Right lobe of liver (tissue), 4 donors: ENCODE measurements around the gene SYTL1.

Source experiments
- POLR2A ChIP-seq: fragments of 450-650 bp; IDR thresholded peaks from one replicate; pipeline ENCODE4 v1.6.1; 2017; ENCODE audit warnings: antibody characterized with exemption, mild to moderate bottlenecking
- TF ChIP-seq, protein P1 (sequence below), 4 donors: fragments of 200-600 bp in 3 of 4; fragments of 450-650 bp in 1 of 4; IDR thresholded peaks; one replicate each; pipeline versions ENCODE4 v1.5.1 to v1.8.0; 2016 to 2022; ENCODE audit warnings: antibody characterized with exemption in 4 of 4, mild to moderate bottlenecking in 2 of 4
- donor health status: DM: no; HTN: no; CAD: no.
- donor health status: DM: no; HTN: no; CAD: no.
- donor health status: DM: no; HTN: yes; CAD: no.

DNA sequence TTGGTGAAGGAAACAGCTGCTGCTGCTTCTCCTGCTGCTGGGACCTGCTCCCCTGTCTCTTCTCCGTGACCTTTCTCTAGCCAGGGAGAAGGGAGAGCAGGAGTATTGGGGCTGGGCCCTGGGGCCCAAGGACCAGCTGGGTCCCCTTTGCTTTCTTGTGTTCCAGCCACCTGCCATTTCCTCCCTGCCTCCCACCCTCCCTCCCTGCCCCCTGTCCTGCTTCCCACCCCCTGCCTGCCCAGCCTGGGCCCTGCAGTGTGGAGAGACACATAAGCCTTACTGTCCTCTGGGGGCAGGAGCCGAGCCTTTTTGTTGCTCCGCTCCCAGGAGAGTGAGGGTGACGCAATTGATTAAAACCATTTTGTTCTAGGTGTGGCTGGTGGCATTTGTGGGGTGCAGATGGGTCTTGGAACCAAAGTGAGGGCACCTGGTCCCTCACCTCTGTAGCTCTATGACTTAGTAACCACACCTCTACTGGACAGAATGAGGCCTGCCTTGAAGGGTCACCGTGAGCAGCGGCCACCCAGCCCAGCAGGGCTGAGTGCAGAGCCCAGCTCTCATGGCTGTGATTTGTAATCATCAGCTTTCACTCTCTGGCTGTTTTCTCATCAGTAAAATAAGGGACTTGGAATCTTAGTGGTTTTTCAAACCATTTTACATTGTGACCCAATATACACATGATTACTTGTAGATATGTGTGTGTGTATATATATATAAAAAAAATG, 33.8 kb upstream of the SYTL1 start:
- no peak for TF ChIP-seq POLR2A
- TF ChIP-seq, protein P1, sequence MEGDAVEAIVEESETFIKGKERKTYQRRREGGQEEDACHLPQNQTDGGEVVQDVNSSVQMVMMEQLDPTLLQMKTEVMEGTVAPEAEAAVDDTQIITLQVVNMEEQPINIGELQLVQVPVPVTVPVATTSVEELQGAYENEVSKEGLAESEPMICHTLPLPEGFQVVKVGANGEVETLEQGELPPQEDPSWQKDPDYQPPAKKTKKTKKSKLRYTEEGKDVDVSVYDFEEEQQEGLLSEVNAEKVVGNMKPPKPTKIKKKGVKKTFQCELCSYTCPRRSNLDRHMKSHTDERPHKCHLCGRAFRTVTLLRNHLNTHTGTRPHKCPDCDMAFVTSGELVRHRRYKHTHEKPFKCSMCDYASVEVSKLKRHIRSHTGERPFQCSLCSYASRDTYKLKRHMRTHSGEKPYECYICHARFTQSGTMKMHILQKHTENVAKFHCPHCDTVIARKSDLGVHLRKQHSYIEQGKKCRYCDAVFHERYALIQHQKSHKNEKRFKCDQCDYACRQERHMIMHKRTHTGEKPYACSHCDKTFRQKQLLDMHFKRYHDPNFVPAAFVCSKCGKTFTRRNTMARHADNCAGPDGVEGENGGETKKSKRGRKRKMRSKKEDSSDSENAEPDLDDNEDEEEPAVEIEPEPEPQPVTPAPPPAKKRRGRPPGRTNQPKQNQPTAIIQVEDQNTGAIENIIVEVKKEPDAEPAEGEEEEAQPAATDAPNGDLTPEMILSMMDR (IDR thresholded peaks at IDR 0.05): no peak
